ENCODE data around the gene NFIL3.

The NFIL3 gene

DNA sequence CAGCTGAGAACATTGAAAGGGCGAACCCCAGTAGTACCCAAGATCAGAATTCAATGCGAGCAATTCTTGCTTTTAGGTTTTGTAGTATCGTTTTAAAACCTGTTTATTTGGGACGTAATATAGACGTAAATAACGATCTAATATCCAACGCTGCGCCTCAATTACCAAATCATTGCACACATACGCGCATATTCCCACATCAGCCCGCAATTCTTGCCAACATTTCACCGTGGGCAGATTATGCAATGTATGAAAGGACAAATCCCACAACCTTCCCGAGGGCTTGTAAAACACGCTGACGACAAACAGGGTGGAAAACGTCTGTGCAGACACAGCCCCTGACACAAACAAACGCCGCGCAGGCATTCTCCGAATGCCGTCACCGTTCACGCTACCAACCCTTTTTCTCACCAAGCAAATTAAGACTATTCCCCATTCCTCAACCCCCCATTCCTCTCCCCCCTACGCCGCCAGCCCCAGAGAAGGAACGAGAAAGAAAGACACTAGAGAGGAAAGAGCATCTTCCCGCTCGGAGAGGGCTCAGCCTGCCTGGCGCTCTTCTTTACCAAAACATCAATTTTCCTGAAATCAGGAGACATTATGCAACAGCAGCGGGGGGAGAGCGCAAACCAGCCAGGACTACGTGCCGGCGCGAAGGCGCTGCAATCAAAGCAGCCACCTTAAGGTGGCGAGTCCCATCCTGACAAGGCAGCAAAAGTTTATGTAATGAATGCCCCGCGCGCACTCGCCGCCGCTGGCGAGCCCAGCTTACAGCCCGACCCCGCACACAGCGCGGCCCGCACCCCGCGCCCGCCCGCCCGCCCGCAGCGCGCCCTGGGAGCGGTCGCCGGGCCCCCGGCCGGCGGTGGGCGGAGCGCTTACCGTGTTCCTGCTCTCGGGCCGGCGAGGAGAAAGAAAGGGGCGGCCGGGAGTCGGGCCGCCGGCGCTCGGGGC lies 597 bp downstream of the NFIL3 start:
- H3K4me3 ChIP-seq (ENCODE audit: control insufficient read depth in 1 of 7, extremely low read depth in 1 of 7, insufficient read depth in 4 of 7, low read depth in 2 of 7, low read length in 6 of 7): peak overlapping the region; percentile 51 to 98 (median 79)
- peaks cover 28 to 48% (median 42%) of the 10 kb centered on the region in 4 experiments for H3K4me1 ChIP-seq (ENCODE audit: control extremely low read depth in 1 of 4, control insufficient read depth in 4 of 4, insufficient read depth in 4 of 4, low read length in 3 of 4)
- peaks cover 11 to 58% (median 16%) of the 10 kb centered on the region in 5 experiments for H3K27me3 ChIP-seq (replicated peaks in 2 of 5; ENCODE audit: control insufficient read depth in 4 of 5, insufficient read depth in 5 of 5, low read length in 4 of 5)
- WGBS (ENCODE audit: insufficient coverage): 0% methylated on average over 41 of the region's 76 CpGs
- ChIA-PET CTCF (interaction anchor here (0.7 to 10.9 kb wide), 6 partner anchors 10 to 508 kb away, joined by 3 to 127 read pairs (median 4); no protein-coding TSS in a partner anchor), POLR2A (interaction anchor here (0.6 to 2.1 kb wide), 5 partner anchors 258 to 338 kb away, joined by 3 to 6 read pairs (median 4); no protein-coding TSS in a partner anchor)
- DNase-seq: peak; percentile 73 to 87 (median 82)
- H3K9me3 ChIP-seq (ENCODE audit: control extremely low read depth in 1 of 5, control insufficient read depth in 4 of 5, insufficient read depth in 2 of 5, low read depth in 1 of 5, low read length in 4 of 5): no peaks in the 10 kb centered on the region
- H3K27ac ChIP-seq (ENCODE audit: insufficient read depth in 1 of 2, low read depth in 1 of 2, low read length in 2 of 2, poor library complexity in 1 of 2, severe bottlenecking in 2 of 2): peak overlapping the region in 1 of 2 experiments; percentile 60
- no peaks in the 10 kb centered on the region for H3K36me3 ChIP-seq (ENCODE audit: control insufficient read depth in 4 of 4, insufficient read depth in 4 of 4, low read length in 3 of 4)

DNA sequence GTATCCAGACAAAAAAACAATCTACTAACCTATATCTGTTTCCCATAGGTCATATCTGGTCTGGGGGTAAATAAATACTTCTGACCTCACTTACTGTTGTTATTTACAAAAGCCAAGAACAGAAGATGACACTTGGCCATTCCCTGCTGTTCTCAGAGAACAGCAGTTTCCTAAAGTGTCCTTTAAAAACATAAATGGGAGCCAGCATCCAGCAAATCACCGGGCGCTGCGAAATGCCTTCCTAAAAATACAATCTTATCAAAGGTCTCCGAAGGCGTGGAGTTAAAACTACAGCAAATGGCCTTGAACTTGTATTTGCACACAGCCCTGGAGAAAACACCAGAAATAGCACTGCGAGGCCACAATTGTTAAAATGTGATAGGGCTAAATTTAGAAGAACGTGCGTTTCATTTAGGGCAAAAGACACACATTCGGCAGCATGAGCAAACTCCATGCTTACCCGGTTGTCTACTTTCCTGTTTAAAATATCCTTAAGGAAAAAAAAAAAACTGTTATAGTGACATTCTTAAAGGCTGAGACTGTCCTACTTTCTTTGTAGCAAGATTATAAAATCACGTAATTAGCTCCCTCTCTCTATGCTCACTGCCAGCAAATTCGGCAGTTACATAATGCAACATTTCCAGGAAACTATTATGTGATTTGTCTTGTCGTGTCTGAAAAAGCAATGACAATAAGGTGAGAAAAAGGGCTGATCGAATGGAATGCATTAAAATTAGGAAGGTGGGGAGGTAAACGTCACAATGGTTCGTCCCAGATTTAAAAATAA lies 1.5 kb downstream of the NFIL3 start:
- peak in 2 of 3 donors; percentile 32 to 43 for DNase-seq
- Histone ChIP-seq H3K27me3 (replicated peaks in 2 of 5; ENCODE audit: control insufficient read depth in 4 of 5, insufficient read depth in 5 of 5, low read length in 4 of 5) (peaks cover 11 to 66% (median 16%) of the 10 kb centered on the region in 5 experiments), H3K4me3 (ENCODE audit: control insufficient read depth in 1 of 7, extremely low read depth in 1 of 7, insufficient read depth in 4 of 7, low read depth in 2 of 7, low read length in 6 of 7) (peak overlapping the region in 6 of 7 experiments; percentile 72 to 98 (median 79)), H3K9me3 (ENCODE audit: control extremely low read depth in 1 of 5, control insufficient read depth in 4 of 5, insufficient read depth in 2 of 5, low read depth in 1 of 5, low read length in 4 of 5) (no peaks in the 10 kb centered on the region), H3K4me1 (ENCODE audit: control extremely low read depth in 1 of 4, control insufficient read depth in 4 of 4, insufficient read depth in 4 of 4, low read length in 3 of 4) (peaks cover 28 to 48% (median 42%) of the 10 kb centered on the region in 4 experiments), H3K36me3 (ENCODE audit: control insufficient read depth in 4 of 4, insufficient read depth in 4 of 4, low read length in 3 of 4) (no peaks in the 10 kb centered on the region), H3K27ac (ENCODE audit: insufficient read depth in 1 of 2, low read depth in 1 of 2, low read length in 2 of 2, poor library complexity in 1 of 2, severe bottlenecking in 2 of 2) (peak overlapping the region in 1 of 2 experiments; percentile 60)
- ChIA-PET CTCF (interaction anchor here (0.8 to 1.5 kb wide), 4 partner anchors 62 to 394 kb away, joined by 3 to 6 read pairs (median 3); no protein-coding TSS in a partner anchor), POLR2A (no interaction called here)
- WGBS (ENCODE audit: insufficient coverage): 5% methylated on average over 10 of the region's 16 CpGs

DNA sequence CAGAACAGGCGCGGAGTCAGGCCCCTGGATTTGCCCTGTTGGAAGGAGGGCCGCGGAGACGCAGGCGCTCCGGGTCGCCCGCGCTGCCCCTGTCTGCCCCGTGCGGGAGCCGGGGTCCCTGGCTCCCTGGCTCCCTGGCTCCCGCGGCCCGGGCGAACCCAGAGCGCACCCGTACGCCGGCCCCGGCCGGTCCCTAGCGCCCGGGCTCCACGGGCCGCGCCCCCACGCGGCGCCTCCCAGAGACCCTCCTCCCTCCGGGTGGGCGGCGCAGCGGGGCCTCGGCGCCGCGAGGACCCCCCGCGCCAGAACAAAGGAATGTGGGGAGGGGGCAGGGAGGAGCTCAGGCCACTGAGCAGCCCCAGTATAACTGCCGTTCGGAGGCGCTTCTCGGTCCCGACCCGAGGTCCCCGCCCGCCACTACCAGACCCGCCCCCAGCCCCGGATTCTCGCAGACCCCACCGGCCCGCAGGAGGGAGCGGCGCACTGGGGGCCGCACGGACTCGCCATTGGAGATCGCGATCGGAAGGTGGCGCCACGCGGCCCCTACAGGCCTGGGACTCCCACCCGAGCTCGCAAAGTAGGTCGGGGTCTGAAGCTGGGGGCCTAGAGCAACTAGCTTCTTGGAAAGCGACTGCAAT lies 2.4 kb downstream of the NFIL3 start:
- H3K9me3 ChIP-seq (ENCODE audit: control extremely low read depth in 1 of 5, control insufficient read depth in 4 of 5, insufficient read depth in 2 of 5, low read depth in 1 of 5, low read length in 4 of 5): no peaks in the 10 kb centered on the region
- peak in 2 of 3 donors; percentile 38 to 53 for DNase-seq
- H3K36me3 ChIP-seq (ENCODE audit: control insufficient read depth in 4 of 4, insufficient read depth in 4 of 4, low read length in 3 of 4): no peaks in the 10 kb centered on the region
- peaks cover 28 to 48% (median 42%) of the 10 kb centered on the region in 4 experiments for H3K4me1 ChIP-seq (ENCODE audit: control extremely low read depth in 1 of 4, control insufficient read depth in 4 of 4, insufficient read depth in 4 of 4, low read length in 3 of 4)
- no peak overlapping the region for H3K27ac ChIP-seq (ENCODE audit: insufficient read depth in 1 of 2, low read depth in 1 of 2, low read length in 2 of 2, poor library complexity in 1 of 2, severe bottlenecking in 2 of 2)
- peaks cover 11 to 67% (median 16%) of the 10 kb centered on the region in 5 experiments for H3K27me3 ChIP-seq (replicated peaks in 2 of 5; ENCODE audit: control insufficient read depth in 4 of 5, insufficient read depth in 5 of 5, low read length in 4 of 5)
- H3K4me3 ChIP-seq (ENCODE audit: control insufficient read depth in 1 of 7, extremely low read depth in 1 of 7, insufficient read depth in 4 of 7, low read depth in 2 of 7, low read length in 6 of 7): peak overlapping the region; percentile 38 to 98 (median 73)
- CTCF ChIA-PET: interaction anchor here (0.8 to 2.2 kb wide), 6 partner anchors 11 to 393 kb away, joined by 3 to 6 read pairs (median 3); no protein-coding TSS in a partner anchor
- POLR2A ChIA-PET: no interaction called here
- 1% methylated on average over 56 of the region's 69 CpGs for WGBS (ENCODE audit: insufficient coverage)

DNA sequence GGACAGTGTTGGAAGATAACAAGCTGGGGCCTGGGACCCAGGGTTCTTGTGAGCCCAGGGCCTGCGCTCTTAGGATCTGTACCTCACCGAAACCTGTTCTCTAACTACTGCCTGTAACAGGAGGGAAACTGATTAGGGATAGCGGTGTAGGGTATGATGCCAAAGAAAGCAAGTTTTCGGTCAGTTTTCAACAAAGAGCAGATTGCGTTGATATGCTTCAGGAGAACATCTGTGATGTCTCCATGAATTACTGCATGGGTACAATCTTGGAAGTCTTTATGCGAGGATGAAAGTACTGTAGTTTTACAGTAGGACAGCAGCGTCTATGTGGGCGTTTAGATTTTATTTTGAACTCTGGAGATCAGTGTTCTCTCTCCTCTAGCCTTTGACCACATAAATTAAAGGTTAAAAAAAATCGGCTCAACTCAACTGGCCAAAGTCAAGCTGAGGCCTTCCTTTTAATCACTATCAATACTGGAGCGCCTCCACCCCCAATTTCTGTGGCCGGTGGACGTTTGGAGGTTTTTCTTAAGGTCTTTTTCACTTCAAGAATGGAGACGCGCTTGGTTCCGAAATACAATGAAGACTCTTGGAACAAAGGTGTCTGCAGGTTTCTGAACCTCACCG lies 3.0 kb downstream of the NFIL3 start:
- WGBS (ENCODE audit: insufficient coverage): 60% methylated on average over 13 of the region's 16 CpGs
- peaks cover 11 to 66% (median 16%) of the 10 kb centered on the region in 5 experiments for H3K27me3 ChIP-seq (replicated peaks in 2 of 5; ENCODE audit: control insufficient read depth in 4 of 5, insufficient read depth in 5 of 5, low read length in 4 of 5)
- ChIA-PET CTCF (interaction anchor here (1.0 to 2.2 kb wide), 3 partner anchors 10 to 257 kb away, joined by 3 to 6 read pairs (median 3); no protein-coding TSS in a partner anchor), POLR2A (no interaction called here)
- H3K36me3 ChIP-seq (ENCODE audit: control insufficient read depth in 4 of 4, insufficient read depth in 4 of 4, low read length in 3 of 4): no peaks in the 10 kb centered on the region
- peaks cover 28 to 45% (median 42%) of the 10 kb centered on the region in 4 experiments for H3K4me1 ChIP-seq (ENCODE audit: control extremely low read depth in 1 of 4, control insufficient read depth in 4 of 4, insufficient read depth in 4 of 4, low read length in 3 of 4)
- H3K4me3 ChIP-seq (ENCODE audit: control insufficient read depth in 1 of 7, extremely low read depth in 1 of 7, insufficient read depth in 4 of 7, low read depth in 2 of 7, low read length in 6 of 7): peak overlapping the region; percentile 38 to 98 (median 73)
- no peaks in the 10 kb centered on the region for H3K9me3 ChIP-seq (ENCODE audit: control extremely low read depth in 1 of 5, control insufficient read depth in 4 of 5, insufficient read depth in 2 of 5, low read depth in 1 of 5, low read length in 4 of 5)
- H3K27ac ChIP-seq (ENCODE audit: insufficient read depth in 1 of 2, low read depth in 1 of 2, low read length in 2 of 2, poor library complexity in 1 of 2, severe bottlenecking in 2 of 2): no peak overlapping the region
- DNase-seq: peak in 1 of 3 donors; percentile 27

DNA sequence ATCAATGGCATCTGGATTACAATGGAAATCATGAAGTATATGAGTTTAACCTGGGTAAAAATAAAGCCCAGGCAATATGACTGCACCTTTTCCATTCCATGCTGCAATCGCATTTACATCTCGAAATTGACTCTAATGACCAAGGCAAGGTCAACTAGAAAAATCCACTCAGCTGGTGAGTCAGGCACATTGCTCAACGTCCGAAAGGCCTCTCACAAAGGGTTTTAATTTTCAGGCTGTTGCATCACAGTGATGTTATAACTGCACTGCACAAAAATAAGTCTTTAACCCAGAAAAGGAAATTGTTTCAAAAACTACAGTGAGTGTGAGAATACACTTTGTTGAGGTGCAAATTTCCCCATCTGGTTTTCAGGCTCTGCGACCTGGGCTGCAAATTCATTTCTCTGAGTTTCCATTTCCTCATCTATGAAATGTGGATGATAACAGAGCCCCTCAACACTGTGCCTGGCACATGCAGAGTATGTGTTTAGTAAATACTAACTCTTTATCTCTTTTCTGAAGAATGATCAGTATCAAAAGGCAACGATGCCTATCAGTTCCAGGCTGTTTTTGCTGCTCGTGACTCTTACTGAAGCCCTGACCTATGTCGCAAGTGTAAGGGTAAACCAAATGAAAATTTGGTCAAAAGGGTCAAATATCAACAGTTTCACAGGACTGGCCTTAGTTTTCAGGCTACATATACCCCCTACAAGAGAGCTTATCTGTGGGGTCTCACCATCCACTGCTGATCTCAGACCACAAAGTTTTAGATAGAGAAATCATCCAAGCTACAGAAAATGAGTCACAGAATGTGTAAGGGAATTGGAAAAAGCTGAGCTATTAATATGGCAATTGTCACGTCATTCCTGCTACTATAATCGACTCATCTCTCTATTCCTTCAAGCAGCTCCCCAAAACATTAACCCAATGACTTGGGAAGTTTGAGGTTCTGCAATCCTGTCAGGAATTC lies 4.1 kb downstream of the NFIL3 start:
- no peaks in the 10 kb centered on the region for H3K9me3 ChIP-seq (ENCODE audit: control extremely low read depth in 1 of 5, control insufficient read depth in 4 of 5, insufficient read depth in 2 of 5, low read depth in 1 of 5, low read length in 4 of 5)
- H3K4me1 ChIP-seq (ENCODE audit: control extremely low read depth in 1 of 4, control insufficient read depth in 4 of 4, insufficient read depth in 4 of 4, low read length in 3 of 4): peaks cover 25 to 36% (median 32%) of the 10 kb centered on the region in 4 experiments

More for the DNA sequence above, 4.1 kb downstream of the NFIL3 start:
- no peaks in the 10 kb centered on the region for H3K36me3 ChIP-seq (ENCODE audit: control insufficient read depth in 4 of 4, insufficient read depth in 4 of 4, low read length in 3 of 4)
- no peak overlapping the region for H3K27ac ChIP-seq (ENCODE audit: insufficient read depth in 1 of 2, low read depth in 1 of 2, low read length in 2 of 2, poor library complexity in 1 of 2, severe bottlenecking in 2 of 2)
- H3K4me3 ChIP-seq (ENCODE audit: control insufficient read depth in 1 of 7, extremely low read depth in 1 of 7, insufficient read depth in 4 of 7, low read depth in 2 of 7, low read length in 6 of 7): peak overlapping the region in 1 of 7 experiments; percentile 25
- peak in 1 of 3 donors; percentile 31 for DNase-seq
- POLR2A ChIA-PET: interaction anchor here (0.7 kb wide), 1 partner anchor 16 kb away, joined by 3 read pairs; no protein-coding TSS in a partner anchor
- CTCF ChIA-PET: interaction anchor here (0.9 to 2.2 kb wide), 3 partner anchors 9 to 256 kb away, joined by 3 to 6 read pairs (median 3); no protein-coding TSS in a partner anchor
- 76% methylated on average over 7 of the region's 10 CpGs for WGBS (ENCODE audit: insufficient coverage)
- peaks cover 5 to 59% (median 12%) of the 10 kb centered on the region in 5 experiments for H3K27me3 ChIP-seq (replicated peaks in 2 of 5; ENCODE audit: control insufficient read depth in 4 of 5, insufficient read depth in 5 of 5, low read length in 4 of 5)
